ENCODE measurements around the gene ZNF692.
"Not testable (repeated sequence)": the region's sequence is repeated elsewhere in the genome, so short reads cannot be mapped to it uniquely, and the experiment has no call there.

ZNF692 gene

GRCh38 chr1:248894837-248895236, 36.0 kb upstream of the ZNF692 start:
- no peaks in the 10 kb centered on the region for H3K9me3 ChIP-seq (ENCODE audit: control insufficient read depth, low read length)
- H3K27me3 ChIP-seq (ENCODE audit: control insufficient read depth, insufficient read depth, low read length), result no peaks in the 10 kb centered on the region
- no peaks in the 10 kb centered on the region for H3K79me2 ChIP-seq
- H3K4me1 ChIP-seq, result no peaks in the 10 kb centered on the region
- no peaks in the 10 kb centered on the region for H3K36me3 ChIP-seq (ENCODE audit: control insufficient read depth, insufficient read depth, low read length)
- H3K4me3 ChIP-seq (ENCODE audit: low read depth, low read length), result no peak overlapping the region
- H3K4me2 ChIP-seq (ENCODE audit: low read length), result no peak overlapping the region
- no peak overlapping the region for H2AFZ ChIP-seq
- H3K9ac ChIP-seq, result no peak overlapping the region
- TF ChIP-seq CTCF (IDR thresholded peaks at IDR 0.05), result no peak
- no peak overlapping the region for H3K27ac ChIP-seq

DNA sequence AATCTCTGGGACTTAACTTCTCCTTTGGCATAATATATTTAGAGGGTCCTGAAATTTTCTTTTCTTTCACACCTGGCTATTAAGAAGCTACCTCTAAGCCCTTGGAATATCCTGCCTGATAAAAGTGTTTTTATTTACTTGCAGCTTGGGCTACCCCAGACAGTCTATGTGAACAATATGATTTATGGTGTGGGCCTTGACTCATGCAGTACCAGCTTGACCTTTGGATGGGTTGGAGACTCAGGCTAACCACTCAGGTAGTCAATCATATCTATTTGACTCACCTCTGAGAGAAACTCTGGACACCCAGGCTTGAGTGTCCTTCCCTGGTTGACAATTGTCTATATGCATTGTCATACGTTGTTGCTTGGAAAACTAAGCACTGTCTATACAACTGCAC, 33.7 kb upstream of the ZNF692 start:
- no peak overlapping the region for H3K9ac ChIP-seq
- H3K27ac ChIP-seq, result no peak overlapping the region
- no peaks in the 10 kb centered on the region for H3K36me3 ChIP-seq (ENCODE audit: control insufficient read depth, insufficient read depth, low read length)
- H2AFZ ChIP-seq, result no peak overlapping the region
- no peak overlapping the region for H3K4me2 ChIP-seq (ENCODE audit: low read length)
- H3K4me3 ChIP-seq (ENCODE audit: low read depth, low read length), result no peak overlapping the region
- H3K4me1 ChIP-seq, result no peaks in the 10 kb centered on the region
- no peak for TF ChIP-seq CTCF (IDR thresholded peaks at IDR 0.05)
- H3K9me3 ChIP-seq (ENCODE audit: control insufficient read depth, low read length), result no peaks in the 10 kb centered on the region
- H3K27me3 ChIP-seq (ENCODE audit: control insufficient read depth, insufficient read depth, low read length), result no peaks in the 10 kb centered on the region
- H3K79me2 ChIP-seq, result no peaks in the 10 kb centered on the region

GRCh38 chr1:248891758-248892157, 32.9 kb upstream of the ZNF692 start:
- Histone ChIP-seq H3K36me3 (ENCODE audit: control insufficient read depth, insufficient read depth, low read length) (no peaks in the 10 kb centered on the region), H3K4me1 (no peaks in the 10 kb centered on the region), H3K79me2 (no peaks in the 10 kb centered on the region), H3K27me3 (ENCODE audit: control insufficient read depth, insufficient read depth, low read length) (no peaks in the 10 kb centered on the region), H3K4me2 (ENCODE audit: low read length) (no peak overlapping the region), H3K9me3 (ENCODE audit: control insufficient read depth, low read length) (no peaks in the 10 kb centered on the region), H2AFZ (no peak overlapping the region), H3K27ac (no peak overlapping the region), H3K9ac (no peak overlapping the region), H3K4me3 (ENCODE audit: low read depth, low read length) (no peak overlapping the region)
- TF ChIP-seq CTCF (IDR thresholded peaks at IDR 0.05), result no peak

- Histone ChIP-seq H3K9me3 (ENCODE audit: control insufficient read depth, low read length) (no peaks in the 10 kb centered on the region), H2AFZ (no peak overlapping the region), H3K36me3 (ENCODE audit: control insufficient read depth, insufficient read depth, low read length) (no peaks in the 10 kb centered on the region), H3K9ac (no peak overlapping the region), H3K27me3 (ENCODE audit: control insufficient read depth, insufficient read depth, low read length) (no peaks in the 10 kb centered on the region), H3K4me1 (no peaks in the 10 kb centered on the region), H3K4me2 (ENCODE audit: low read length) (no peak overlapping the region), H3K79me2 (no peaks in the 10 kb centered on the region), H3K27ac (no peak overlapping the region), H3K4me3 (ENCODE audit: low read depth, low read length) (no peak overlapping the region)
- no peak for TF ChIP-seq CTCF (IDR thresholded peaks at IDR 0.05)
These were observed 31.9 kb upstream of the ZNF692 start for GRCh38 chr1:248890549-248891498.

- H3K4me3 ChIP-seq (ENCODE audit: low read depth, low read length); H3K79me2 ChIP-seq; H3K4me2 ChIP-seq (ENCODE audit: low read length); H3K4me1 ChIP-seq; H3K27me3 ChIP-seq (ENCODE audit: control insufficient read depth, insufficient read depth, low read length); H3K9me3 ChIP-seq (ENCODE audit: control insufficient read depth, low read length); H3K36me3 ChIP-seq (ENCODE audit: control insufficient read depth, insufficient read depth, low read length); H3K27ac ChIP-seq; H3K9ac ChIP-seq: not testable (repeated sequence)
- peak overlapping the region; percentile 53 for H2AFZ ChIP-seq
These were observed 31.0 kb upstream of the ZNF692 start for GRCh38 chr1:248889914-248890243.

Data from parathyroid adenoma (tissue), 2 donors.